ENCODE measurements around the gene ADPRS.

DNA sequence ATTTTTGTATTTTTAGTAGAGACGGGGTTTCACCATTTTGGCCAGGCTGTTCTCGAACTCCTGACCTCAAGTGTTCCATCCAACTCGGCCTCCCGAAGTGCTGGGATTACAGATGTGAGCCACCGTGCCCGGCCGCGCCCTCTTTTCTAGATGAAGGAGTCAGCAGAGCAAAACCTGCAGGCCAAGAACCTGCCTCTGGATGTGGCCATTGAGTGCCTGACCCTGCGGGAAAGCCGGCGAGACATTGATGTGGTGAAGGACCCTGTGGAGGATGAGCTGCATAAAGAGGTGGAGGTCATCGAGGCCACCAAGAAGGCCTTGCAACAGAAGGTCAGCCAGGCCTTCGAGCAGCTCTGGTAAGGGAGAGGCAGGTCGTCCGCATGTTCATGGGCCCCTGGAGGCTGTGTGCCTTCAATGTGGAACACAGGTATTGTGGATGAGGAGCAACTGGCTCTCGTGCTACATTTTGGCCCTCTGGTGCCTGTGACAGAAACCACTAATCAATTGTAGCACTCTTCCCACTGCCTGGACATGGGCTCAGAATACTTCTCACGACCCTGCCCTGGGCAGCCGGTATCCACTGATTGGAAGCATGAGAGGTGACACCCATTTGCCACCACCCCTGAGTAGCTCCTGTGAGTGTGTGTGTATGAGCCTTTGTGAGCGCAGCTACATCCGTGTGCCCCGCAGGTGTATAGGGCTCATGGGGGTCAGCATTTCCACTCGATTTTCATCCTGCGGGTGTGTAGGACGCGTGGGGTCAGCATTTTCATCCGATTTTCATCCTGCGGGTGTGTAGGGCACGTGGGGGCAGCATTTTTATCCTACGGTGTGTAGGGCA, 2.8 kb upstream of the ADPRS start:
- TF ChIP-seq, protein P1, sequence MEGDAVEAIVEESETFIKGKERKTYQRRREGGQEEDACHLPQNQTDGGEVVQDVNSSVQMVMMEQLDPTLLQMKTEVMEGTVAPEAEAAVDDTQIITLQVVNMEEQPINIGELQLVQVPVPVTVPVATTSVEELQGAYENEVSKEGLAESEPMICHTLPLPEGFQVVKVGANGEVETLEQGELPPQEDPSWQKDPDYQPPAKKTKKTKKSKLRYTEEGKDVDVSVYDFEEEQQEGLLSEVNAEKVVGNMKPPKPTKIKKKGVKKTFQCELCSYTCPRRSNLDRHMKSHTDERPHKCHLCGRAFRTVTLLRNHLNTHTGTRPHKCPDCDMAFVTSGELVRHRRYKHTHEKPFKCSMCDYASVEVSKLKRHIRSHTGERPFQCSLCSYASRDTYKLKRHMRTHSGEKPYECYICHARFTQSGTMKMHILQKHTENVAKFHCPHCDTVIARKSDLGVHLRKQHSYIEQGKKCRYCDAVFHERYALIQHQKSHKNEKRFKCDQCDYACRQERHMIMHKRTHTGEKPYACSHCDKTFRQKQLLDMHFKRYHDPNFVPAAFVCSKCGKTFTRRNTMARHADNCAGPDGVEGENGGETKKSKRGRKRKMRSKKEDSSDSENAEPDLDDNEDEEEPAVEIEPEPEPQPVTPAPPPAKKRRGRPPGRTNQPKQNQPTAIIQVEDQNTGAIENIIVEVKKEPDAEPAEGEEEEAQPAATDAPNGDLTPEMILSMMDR (IDR thresholded peaks at IDR 0.05): no peak
- TF ChIP-seq POLR2AphosphoS5 (IDR thresholded peaks at IDR 0.05) (no peak), POLR2A (IDR thresholded peaks at IDR 0.05) (no peak), EP300 (IDR thresholded peaks at IDR 0.05) (no peak)

Measured in suprapubic skin (tissue), 4 donors.